ENCODE results near the gene KLF3. TPM values are rescaled to one million over a fixed set of nuclear protein-coding genes. Genes with fewer than 3 reads are reported as not detected.

KLF3 gene
- total and polyA plus RNA-seq, 7 donors, result 29.2 to 64.0 (median 38.7) TPM

DNA sequence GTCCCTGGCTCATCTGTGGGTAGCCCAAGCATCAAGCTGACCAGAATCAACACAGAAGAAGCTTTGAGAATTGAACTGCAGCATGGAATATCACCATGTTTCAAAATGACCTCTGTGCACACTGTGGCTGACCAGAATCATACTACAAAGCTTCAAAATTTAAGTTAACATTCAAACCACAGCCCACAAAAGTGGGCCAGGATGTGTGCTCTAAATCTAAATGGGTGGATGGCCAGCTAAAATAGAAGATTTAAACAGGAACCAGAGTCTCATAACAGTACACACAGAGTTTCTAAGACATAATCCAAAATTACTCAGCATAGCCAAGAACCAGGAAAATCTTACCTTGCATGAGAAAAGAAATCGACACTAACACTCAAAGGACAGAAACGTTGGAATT is 46.1 kb downstream of the KLF3 start:
- Histone ChIP-seq H3K36me3 (no peaks in the 10 kb centered on the region), H3K9me3 (peaks cover 0 to 3% (median 0%) of the 10 kb centered on the region in 4 donors), H3K4me1 (no peaks in the 10 kb centered on the region), H3K27me3 (no peaks in the 10 kb centered on the region), H3K4me3 (no peak overlapping the region), H3K27ac (no peak overlapping the region)
- DNase-seq, result no peak
- no peak for TF ChIP-seq POLR2A (IDR thresholded peaks at IDR 0.05)
- no peak for TF ChIP-seq POLR2AphosphoS5 (IDR thresholded peaks at IDR 0.05)
- TF ChIP-seq, protein P1, sequence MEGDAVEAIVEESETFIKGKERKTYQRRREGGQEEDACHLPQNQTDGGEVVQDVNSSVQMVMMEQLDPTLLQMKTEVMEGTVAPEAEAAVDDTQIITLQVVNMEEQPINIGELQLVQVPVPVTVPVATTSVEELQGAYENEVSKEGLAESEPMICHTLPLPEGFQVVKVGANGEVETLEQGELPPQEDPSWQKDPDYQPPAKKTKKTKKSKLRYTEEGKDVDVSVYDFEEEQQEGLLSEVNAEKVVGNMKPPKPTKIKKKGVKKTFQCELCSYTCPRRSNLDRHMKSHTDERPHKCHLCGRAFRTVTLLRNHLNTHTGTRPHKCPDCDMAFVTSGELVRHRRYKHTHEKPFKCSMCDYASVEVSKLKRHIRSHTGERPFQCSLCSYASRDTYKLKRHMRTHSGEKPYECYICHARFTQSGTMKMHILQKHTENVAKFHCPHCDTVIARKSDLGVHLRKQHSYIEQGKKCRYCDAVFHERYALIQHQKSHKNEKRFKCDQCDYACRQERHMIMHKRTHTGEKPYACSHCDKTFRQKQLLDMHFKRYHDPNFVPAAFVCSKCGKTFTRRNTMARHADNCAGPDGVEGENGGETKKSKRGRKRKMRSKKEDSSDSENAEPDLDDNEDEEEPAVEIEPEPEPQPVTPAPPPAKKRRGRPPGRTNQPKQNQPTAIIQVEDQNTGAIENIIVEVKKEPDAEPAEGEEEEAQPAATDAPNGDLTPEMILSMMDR (IDR thresholded peaks at IDR 0.05), result no peak
- TF ChIP-seq EP300 (IDR thresholded peaks at IDR 0.05), result no peak
- intact Hi-C loops (cut with DNase I), result no loop called here
- WGBS, 2 donors, result 81 to 88% methylated on average over 2 of the region's 2 CpGs

DNA sequence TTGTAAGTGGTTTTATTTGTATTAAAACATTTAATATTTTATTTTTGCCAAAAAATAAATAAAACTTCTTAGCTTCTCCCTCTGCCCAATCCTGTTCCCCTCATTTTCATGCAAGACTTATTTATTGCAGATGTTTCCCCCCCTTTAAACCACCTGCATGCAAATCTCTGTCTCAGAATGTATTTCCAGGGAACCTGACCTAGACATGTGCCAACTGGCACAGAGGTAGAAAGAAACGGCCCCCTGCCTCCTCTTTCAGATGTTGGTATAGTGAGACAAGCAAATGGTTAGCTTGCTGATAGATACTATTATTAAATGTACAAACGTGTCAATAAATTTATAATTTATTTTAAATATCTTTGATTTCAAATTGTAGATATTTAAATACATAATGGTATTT is 47.1 kb downstream of the KLF3 start:
- Histone ChIP-seq H3K27ac (no peak overlapping the region), H3K9me3 (peaks cover 0 to 3% (median 0%) of the 10 kb centered on the region in 4 donors), H3K27me3 (no peaks in the 10 kb centered on the region), H3K4me3 (no peak overlapping the region), H3K4me1 (no peaks in the 10 kb centered on the region), H3K36me3 (no peaks in the 10 kb centered on the region)
- no peak for DNase-seq
- TF ChIP-seq EP300 (IDR thresholded peaks at IDR 0.05) (no peak), POLR2AphosphoS5 (IDR thresholded peaks at IDR 0.05) (no peak), POLR2A (IDR thresholded peaks at IDR 0.05) (no peak)
- TF ChIP-seq, protein P1 (IDR thresholded peaks at IDR 0.05), result no peak
- WGBS, 2 donors, result 76 to 79% methylated on average over 2 of the region's 2 CpGs
- intact Hi-C loops (cut with DNase I), result no loop called here

DNA sequence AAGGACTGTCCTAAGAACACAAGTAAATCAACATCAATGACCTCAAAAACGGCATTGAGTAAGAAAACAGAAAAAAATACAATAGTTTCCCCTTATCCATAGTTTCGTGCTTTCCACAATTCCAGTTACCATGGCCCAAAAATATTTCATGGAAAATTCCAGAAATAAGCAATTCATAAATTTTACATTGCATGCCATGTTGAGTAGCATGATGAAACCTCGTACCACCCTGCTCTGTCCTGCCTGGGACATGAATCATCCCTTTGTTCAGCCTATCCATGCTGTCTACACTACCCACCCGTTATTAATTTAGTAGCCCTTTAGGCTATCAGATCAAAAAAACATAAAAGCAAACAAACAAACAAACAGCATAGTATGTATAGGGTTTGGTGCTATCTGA is 51.1 kb downstream of the KLF3 start:
- no peak overlapping the region for H3K4me3 ChIP-seq
- 81 to 83% methylated on average over 4 of the region's 4 CpGs for WGBS, 2 donors
- no peak for DNase-seq
- H3K9me3 ChIP-seq, result peaks cover 0 to 3% (median 0%) of the 10 kb centered on the region in 4 donors
- TF ChIP-seq POLR2A (IDR thresholded peaks at IDR 0.05) (no peak), POLR2AphosphoS5 (IDR thresholded peaks at IDR 0.05) (no peak), EP300 (IDR thresholded peaks at IDR 0.05) (no peak)
- no peaks in the 10 kb centered on the region for H3K27me3 ChIP-seq
- no peaks in the 10 kb centered on the region for H3K36me3 ChIP-seq
- H3K4me1 ChIP-seq, result no peaks in the 10 kb centered on the region
- intact Hi-C loops (cut with DNase I), result no loop called here
- H3K27ac ChIP-seq, result no peak overlapping the region

DNA sequence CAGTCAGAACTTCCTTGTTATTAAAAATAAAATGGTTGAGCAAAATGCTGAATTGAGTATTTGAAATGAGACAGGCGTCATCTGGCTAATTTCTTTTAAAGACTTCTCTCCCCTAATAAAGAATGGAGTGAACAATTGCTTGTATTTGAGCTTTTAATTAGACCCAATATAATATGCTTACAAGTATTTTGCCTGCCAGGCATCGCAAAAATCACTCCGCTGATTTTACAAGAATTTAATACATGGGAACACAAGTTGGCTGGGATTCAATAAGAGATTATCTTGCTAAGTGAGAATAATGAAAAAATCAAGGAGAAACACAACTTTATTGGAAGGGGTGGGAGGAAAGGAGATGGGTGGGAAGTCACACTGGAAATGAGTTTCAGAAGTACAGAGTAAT is 52.3 kb downstream of the KLF3 start:
- whole genome bisulfite sequencing, 2 donors, result 93 to 94% methylated on average over 3 of the region's 3 CpGs
- intact Hi-C loops (cut with DNase I), result no loop called here
- DNase-seq, result no peak
- no peak overlapping the region for H3K4me3 ChIP-seq
- H3K27me3 ChIP-seq, result no peaks in the 10 kb centered on the region
- TF ChIP-seq EP300 (IDR thresholded peaks at IDR 0.05) (no peak), POLR2AphosphoS5 (IDR thresholded peaks at IDR 0.05) (no peak), POLR2A (IDR thresholded peaks at IDR 0.05) (no peak)
- TF ChIP-seq, protein P1 (IDR thresholded peaks at IDR 0.05), result no peak
- no peaks in the 10 kb centered on the region for H3K4me1 ChIP-seq
- H3K27ac ChIP-seq, result no peak overlapping the region
- no peaks in the 10 kb centered on the region for H3K36me3 ChIP-seq
- H3K9me3 ChIP-seq, result peaks cover 0 to 3% (median 0%) of the 10 kb centered on the region in 4 donors

DNA sequence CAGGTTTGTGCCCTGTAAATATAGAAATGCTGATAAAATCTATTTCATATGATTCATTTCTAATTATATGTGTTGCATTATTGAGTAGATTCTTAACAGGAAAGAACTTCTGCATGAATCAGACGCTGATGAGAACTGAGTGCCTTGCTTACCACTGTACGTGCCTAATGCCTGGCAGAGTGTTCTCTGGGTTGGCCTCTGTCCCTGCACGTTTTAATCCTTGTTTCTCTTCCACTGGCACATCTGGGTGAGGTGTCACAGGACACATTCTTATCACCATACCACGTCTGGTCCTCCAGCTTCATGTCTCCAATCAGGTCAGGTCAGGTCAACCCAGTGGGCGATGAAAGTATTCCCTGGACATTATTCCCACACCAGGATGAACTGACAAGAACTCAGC is 53.6 kb downstream of the KLF3 start:
- no peak for DNase-seq
- Histone ChIP-seq H3K4me1 (no peaks in the 10 kb centered on the region), H3K9me3 (peaks cover 0 to 3% (median 0%) of the 10 kb centered on the region in 4 donors), H3K27ac (no peak overlapping the region), H3K4me3 (no peak overlapping the region), H3K36me3 (no peaks in the 10 kb centered on the region), H3K27me3 (no peaks in the 10 kb centered on the region)
- no peak for TF ChIP-seq POLR2AphosphoS5 (IDR thresholded peaks at IDR 0.05)
- no peak for TF ChIP-seq EP300 (IDR thresholded peaks at IDR 0.05)
- no peak for TF ChIP-seq POLR2A (IDR thresholded peaks at IDR 0.05)
- TF ChIP-seq, protein P1 (IDR thresholded peaks at IDR 0.05), result no peak
- WGBS, 2 donors, result 76 to 80% methylated on average over 5 of the region's 5 CpGs
- intact Hi-C loops (cut with DNase I), result no loop called here

All from sigmoid colon (tissue), 7 donors.